ENCODE measurements around the gene KCNIP4.
A peak's percentile ranks its signal among the peaks of the same experiment; 100 is the strongest.
"Not testable (repeated sequence)": the region's sequence is repeated elsewhere in the genome, so short reads cannot be mapped to it uniquely, and the experiment has no call there.

The KCNIP4 gene

DNA sequence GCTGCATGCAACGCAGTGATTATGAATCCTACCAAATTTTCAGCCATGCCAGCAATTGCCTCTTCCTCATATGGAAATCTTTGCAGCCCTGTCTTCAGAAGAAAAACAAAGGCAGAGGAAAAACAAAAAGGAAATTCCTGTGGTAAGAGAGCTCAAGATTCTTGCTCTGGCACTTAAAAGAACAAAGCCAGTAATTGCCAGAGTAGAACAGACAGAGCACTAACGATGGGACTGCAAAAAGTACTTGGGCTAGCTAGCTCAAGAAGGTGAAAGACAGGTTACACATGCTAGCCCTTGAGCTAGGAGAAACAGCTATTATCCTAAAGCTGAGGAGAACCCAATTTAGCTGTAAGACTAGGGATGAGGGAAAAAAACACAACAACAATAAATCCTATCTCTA, 582.3 kb downstream of the KCNIP4 start:
- no peak for DNase-seq (ENCODE audit: low spot score)

- DNase-seq (ENCODE audit: low spot score): no peak
These were observed 584.9 kb downstream of the KCNIP4 start for GRCh38 chr4:21363701-21364100.

DNA sequence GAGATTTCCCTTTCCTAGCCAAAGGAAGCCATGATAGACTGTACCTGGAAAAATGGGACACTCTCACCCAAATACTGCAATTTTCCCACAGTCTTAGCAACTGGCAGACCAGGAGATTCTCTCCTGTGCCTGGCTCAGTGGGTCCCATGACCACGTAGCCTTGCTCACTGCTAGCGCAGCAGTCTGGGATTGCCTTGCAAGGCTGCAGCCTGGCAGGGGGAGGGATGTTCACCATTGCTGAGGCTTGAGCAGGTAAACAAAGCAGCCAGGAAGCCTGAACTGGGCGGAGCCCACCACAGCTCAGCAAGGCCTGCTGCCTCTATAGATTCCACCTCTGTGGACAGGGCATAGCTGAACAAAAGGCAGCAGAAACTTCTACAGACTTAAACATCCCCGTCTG, 596.2 kb downstream of the KCNIP4 start:
- DNase-seq (ENCODE audit: low spot score): not testable (repeated sequence)

DNA sequence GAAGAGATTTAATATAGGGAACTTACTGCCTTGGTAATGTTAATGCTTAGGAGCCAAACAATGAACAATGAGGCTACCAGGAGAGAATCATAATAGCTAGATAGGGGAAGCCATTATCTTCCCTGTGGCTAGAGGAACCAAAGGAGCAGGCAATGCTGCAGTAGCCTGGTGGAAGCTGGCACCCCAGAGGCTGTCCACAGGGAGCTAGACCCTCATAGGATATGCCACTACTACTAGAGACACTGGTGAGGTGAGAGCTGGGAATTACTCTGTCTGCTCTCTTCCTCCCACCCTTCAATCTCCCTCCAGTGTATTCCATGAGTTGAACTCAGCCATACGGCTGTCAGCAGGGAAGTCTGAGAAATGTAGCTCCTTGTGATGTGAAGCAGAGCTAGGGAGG, 601.4 kb downstream of the KCNIP4 start:
- no peak for DNase-seq (ENCODE audit: low spot score)

DNA sequence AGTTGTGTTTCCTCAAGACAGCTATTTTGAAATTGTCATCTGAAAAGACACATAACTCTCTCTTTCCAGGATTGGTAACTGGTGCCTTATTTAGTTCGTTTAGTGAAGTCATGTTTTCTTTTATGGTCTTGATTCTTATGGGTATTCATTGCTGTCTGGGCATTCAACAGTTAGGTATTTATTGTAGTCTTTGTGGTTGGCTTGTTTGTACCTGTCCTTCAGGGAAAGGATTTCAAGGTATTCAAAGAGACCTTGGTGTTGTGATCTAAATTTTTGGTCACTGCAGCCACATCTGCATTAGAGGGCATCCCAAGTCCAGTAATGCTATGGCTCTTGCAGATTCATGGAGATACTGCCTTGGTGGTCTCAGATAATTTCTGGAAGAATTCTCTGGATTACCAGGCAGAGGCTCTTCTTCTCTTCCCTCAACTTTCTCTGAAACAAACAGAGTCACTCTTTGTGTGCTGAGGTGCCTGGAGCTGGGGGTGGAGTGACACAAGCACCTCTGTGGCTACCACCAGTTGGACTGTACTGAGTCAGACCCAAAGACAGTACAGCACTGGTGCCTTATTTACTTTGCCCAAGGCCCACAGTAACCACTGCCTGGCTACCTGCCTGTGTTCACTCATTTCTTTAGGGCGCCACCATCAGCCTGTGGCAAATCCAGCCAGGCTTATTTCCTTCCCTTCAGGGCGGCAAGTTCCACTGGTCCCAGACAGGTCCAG, 620.4 kb downstream of the KCNIP4 start:
- no peak for DNase-seq (ENCODE audit: low spot score)

DNA sequence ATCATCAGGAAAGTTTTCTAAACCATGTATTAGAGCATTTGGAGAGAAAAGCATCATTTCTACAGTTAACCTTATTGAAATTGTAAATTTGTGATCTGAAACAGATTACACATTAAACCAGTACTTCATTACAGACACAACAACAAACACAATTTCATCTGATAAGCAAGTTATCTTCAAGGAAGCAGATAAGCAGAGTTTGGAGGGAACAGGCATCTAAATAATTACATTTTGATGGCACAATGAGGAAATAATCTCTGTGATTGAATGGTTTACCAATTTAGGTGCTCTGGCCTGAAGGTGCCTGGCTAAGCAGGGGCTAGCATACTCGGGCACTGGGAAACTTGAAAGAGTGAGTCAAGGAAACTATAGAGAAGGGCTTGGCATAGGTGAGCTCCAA, 628.5 kb downstream of the KCNIP4 start:
- DNase-seq (ENCODE audit: low spot score): no peak

GRCh38 chr4:21307709-21308108, 640.9 kb downstream of the KCNIP4 start:
- DNase-seq (ENCODE audit: low spot score): no peak

GRCh38 chr4:21304540-21304887, 644.1 kb downstream of the KCNIP4 start:
- DNase-seq (ENCODE audit: low spot score): no peak

DNA sequence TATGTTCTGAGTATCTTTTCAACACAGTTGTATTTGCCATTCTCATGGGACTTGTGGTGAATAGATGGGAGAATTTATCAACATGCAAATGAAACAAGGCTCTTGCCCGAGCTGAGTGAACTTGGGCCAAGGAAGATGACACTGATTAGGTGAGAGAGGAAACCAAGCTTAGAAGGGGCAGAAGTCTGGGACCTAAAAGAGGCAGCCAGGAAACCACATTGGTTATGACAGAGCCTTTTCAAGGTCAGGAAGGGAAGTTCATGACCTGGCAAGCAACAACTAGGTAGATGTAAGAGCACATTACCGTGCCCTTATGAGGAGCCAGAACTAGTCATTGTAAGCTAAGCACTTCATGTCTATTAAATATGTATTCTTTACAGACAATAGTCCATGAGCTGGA, 658.0 kb downstream of the KCNIP4 start:
- peak; percentile 6 for DNase-seq (ENCODE audit: low spot score)

- no peak for DNase-seq (ENCODE audit: low spot score)
These were observed 672.5 kb downstream of the KCNIP4 start for GRCh38 chr4:21276046-21276445.

- DNase-seq (ENCODE audit: low spot score): no peak
These were observed 677.0 kb downstream of the KCNIP4 start for GRCh38 chr4:21271439-21272052.

GRCh38 chr4:21248331-21248730, 700.2 kb downstream of the KCNIP4 start:
- no peak for DNase-seq (ENCODE audit: low spot score)

DNA sequence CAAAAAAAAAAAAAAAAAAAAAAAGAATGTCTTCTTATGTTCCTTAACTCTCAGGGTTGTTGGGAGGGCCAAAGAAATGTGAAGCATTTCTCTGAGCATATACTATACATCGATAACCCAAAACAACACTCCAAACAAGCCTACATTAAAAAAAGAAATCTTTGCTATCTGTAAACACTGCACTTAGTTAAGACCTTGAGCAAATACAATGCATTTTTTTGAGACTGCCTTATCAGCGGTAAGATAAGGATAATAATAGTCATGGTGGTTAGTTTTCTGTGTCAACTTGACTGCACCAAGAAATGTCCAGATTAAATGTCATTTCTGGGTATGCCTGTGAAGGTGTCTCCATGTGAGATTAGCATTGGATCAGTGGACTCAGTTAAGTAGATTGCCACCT, 706.4 kb downstream of the KCNIP4 start:
- DNase-seq (ENCODE audit: low spot score): no peak

DNA sequence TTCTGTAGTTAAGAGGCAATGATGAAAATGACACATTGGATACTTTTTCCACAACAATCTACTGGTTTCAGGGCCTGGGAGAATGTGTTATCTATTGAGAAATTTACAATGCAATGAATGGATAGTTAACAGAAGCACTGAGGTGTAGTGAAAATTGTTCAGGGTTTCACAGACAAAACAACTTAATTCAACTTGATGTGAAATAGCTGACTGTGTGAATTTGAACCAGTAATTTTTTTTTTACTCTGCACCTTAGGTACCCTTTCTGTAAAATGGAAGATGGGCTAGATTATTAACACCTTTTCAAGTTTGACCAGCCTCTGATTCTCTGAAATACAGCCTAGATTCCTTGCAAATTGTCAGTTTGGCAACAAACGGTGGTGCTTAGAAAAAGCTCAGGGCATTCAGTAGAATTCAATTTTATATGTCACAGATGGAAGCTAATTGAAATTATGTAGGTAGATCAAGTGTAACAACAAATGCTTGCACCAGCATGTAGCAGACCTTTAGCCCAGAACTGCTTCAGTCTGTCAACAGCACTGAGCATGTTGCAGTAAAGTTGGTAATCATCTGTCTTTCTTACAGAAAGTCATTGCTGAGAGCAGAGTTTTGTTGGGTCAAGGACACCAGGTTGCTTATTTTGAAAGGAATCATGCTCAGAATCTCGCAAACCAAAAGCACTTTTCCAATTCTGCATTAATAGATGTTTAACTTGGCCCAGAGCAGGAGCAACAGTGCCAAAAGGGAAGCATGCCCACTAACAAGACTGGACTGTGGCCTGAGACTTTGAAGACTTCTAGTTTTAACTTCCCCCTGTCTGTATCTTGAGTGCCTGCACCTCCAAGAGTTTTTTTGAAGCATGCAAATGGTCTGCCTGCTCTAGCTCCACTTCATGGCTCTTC, 721.7 kb downstream of the KCNIP4 start:
- DNase-seq (ENCODE audit: low spot score): no peak

- no peak for DNase-seq (ENCODE audit: low spot score)
These were observed 736.7 kb downstream of the KCNIP4 start for GRCh38 chr4:21211846-21212245.

- DNase-seq (ENCODE audit: low spot score): no peak
These were observed 738.7 kb downstream of the KCNIP4 start for GRCh38 chr4:21209860-21210259.

GRCh38 chr4:21205821-21206531, 742.6 kb downstream of the KCNIP4 start:
- no peak for DNase-seq (ENCODE audit: low spot score)

- no peak for DNase-seq (ENCODE audit: low spot score)
These were observed 745.2 kb downstream of the KCNIP4 start for GRCh38 chr4:21203416-21203815.

GRCh38 chr4:21202959-21203358, 745.6 kb downstream of the KCNIP4 start:
- DNase-seq (ENCODE audit: low spot score): no peak

- DNase-seq (ENCODE audit: low spot score): no peak
These were observed 749.9 kb downstream of the KCNIP4 start for GRCh38 chr4:21198683-21199082.

DNA sequence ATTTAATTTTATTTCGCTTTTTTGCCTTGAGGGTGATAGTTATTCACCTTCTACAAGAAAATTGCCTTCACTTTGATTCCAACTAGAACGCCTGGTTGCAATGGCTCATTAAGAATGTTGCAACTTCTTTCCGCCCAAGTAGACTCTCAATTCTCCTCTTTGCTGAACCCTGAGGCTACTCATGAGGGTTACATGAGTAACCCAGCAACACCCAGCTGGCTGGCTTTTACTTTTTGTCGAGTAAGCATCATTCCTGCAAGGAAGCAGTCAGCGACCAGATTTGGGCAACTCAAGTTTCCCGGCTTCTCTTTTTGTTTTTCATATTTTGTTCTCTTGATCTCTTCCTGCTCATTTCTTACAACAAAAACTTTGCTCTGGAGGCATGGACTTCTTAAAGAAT, 752.9 kb downstream of the KCNIP4 start:
- DNase-seq (ENCODE audit: low spot score): no peak

GRCh38 chr4:21192367-21192766, 756.2 kb downstream of the KCNIP4 start:
- DNase-seq (ENCODE audit: low spot score): peak; percentile 3

All from NAMALWA (cell line).